ENCODE measurements around the gene SYNJ1.
"Not testable (repeated sequence)": the region's sequence is repeated elsewhere in the genome, so short reads cannot be mapped to it uniquely, and the experiment has no call there.

Gene SYNJ1

GRCh38 chr21:32757804-32758203, 30.0 kb upstream of the SYNJ1 start:
- Histone ChIP-seq H3K36me3 (peaks cover 97% of the 10 kb centered on the region), H3K27ac (no peak overlapping the region), H3K27me3 (no peaks in the 10 kb centered on the region), H3K4me1 (no peaks in the 10 kb centered on the region), H4K20me1 (peaks cover 91% of the 10 kb centered on the region), H3K9me3 (no peaks in the 10 kb centered on the region), H3K4me3 (no peak overlapping the region), H3K9ac (no peak overlapping the region), H3K4me2 (no peak overlapping the region)
- TF ChIP-seq Cebpa-rat (IDR thresholded peaks at IDR 0.05): no peak

- Histone ChIP-seq H3K4me2 (no peak overlapping the region), H3K4me1 (no peaks in the 10 kb centered on the region), H3K4me3 (no peak overlapping the region), H3K36me3 (peaks cover 97% of the 10 kb centered on the region), H3K27me3 (no peaks in the 10 kb centered on the region), H3K27ac (no peak overlapping the region), H3K9me3 (no peaks in the 10 kb centered on the region), H3K9ac (no peak overlapping the region), H4K20me1 (peaks cover 91% of the 10 kb centered on the region)
- TF ChIP-seq Cebpa-rat (IDR thresholded peaks at IDR 0.05): no peak
Measured at GRCh38 chr21:32756096-32756495, 28.3 kb upstream of the SYNJ1 start.

- Histone ChIP-seq H3K4me2 (no peak overlapping the region), H3K4me1 (no peaks in the 10 kb centered on the region), H3K4me3 (no peak overlapping the region), H3K36me3 (peaks cover 97% of the 10 kb centered on the region), H4K20me1 (peaks cover 81% of the 10 kb centered on the region), H3K27ac (no peak overlapping the region), H3K27me3 (no peaks in the 10 kb centered on the region), H3K9me3 (no peaks in the 10 kb centered on the region), H3K9ac (no peak overlapping the region)
- no peak for TF ChIP-seq Cebpa-rat (IDR thresholded peaks at IDR 0.05)
Measured at GRCh38 chr21:32753818-32754585, 26.2 kb upstream of the SYNJ1 start.

GRCh38 chr21:32750405-32750804, 22.6 kb upstream of the SYNJ1 start:
- no peaks in the 10 kb centered on the region for H3K27me3 ChIP-seq
- peaks cover 100% of the 10 kb centered on the region for H3K36me3 ChIP-seq
- TF ChIP-seq Cebpa-rat (IDR thresholded peaks at IDR 0.05): no peak
- H3K9ac ChIP-seq: no peak overlapping the region
- H3K9me3 ChIP-seq: no peaks in the 10 kb centered on the region
- no peak overlapping the region for H3K4me3 ChIP-seq
- peaks cover 79% of the 10 kb centered on the region for H4K20me1 ChIP-seq
- H3K4me2 ChIP-seq: no peak overlapping the region
- no peaks in the 10 kb centered on the region for H3K4me1 ChIP-seq
- H3K27ac ChIP-seq: no peak overlapping the region

- Histone ChIP-seq H3K27me3 (no peaks in the 10 kb centered on the region), H3K9me3 (no peaks in the 10 kb centered on the region), H3K27ac (no peak overlapping the region), H3K9ac (no peak overlapping the region), H3K4me1 (no peaks in the 10 kb centered on the region), H3K36me3 (peaks cover 100% of the 10 kb centered on the region), H4K20me1 (peaks cover 76% of the 10 kb centered on the region), H3K4me3 (no peak overlapping the region), H3K4me2 (no peak overlapping the region)
- no peak for TF ChIP-seq Cebpa-rat (IDR thresholded peaks at IDR 0.05)
Measured at GRCh38 chr21:32749662-32750061, 21.8 kb upstream of the SYNJ1 start.

GRCh38 chr21:32748529-32748928, 20.7 kb upstream of the SYNJ1 start:
- Histone ChIP-seq H3K4me2 (no peak overlapping the region), H3K4me1 (no peaks in the 10 kb centered on the region), H4K20me1 (peaks cover 66% of the 10 kb centered on the region), H3K27ac (no peak overlapping the region), H3K9ac (no peak overlapping the region), H3K9me3 (no peaks in the 10 kb centered on the region), H3K4me3 (no peak overlapping the region), H3K27me3 (no peaks in the 10 kb centered on the region), H3K36me3 (peaks cover 100% of the 10 kb centered on the region)
- no peak for TF ChIP-seq Cebpa-rat (IDR thresholded peaks at IDR 0.05)

- Histone ChIP-seq H3K36me3 (peaks cover 99% of the 10 kb centered on the region), H3K27ac (no peak overlapping the region)
- TF ChIP-seq Cebpa-rat (IDR thresholded peaks at IDR 0.05): no peak
Measured at GRCh38 chr21:32747396-32747795, 19.6 kb upstream of the SYNJ1 start.

GRCh38 chr21:32746711-32747110, 18.9 kb upstream of the SYNJ1 start:
- H3K27me3 ChIP-seq, H3K9me3 ChIP-seq, H3K4me2 ChIP-seq, H3K4me3 ChIP-seq, H3K27ac ChIP-seq, H3K4me1 ChIP-seq, H3K9ac ChIP-seq: not testable (repeated sequence)
- Histone ChIP-seq H3K36me3 (peaks cover 99% of the 10 kb centered on the region), H4K20me1 (peaks cover 57% of the 10 kb centered on the region)

More at GRCh38 chr21:32747396-32747795, 19.6 kb upstream of the SYNJ1 start:
- no peak overlapping the region for H3K9ac ChIP-seq
- peaks cover 57% of the 10 kb centered on the region for H4K20me1 ChIP-seq
- no peak overlapping the region for H3K4me2 ChIP-seq
- no peaks in the 10 kb centered on the region for H3K27me3 ChIP-seq
- H3K9me3 ChIP-seq: no peaks in the 10 kb centered on the region
- no peaks in the 10 kb centered on the region for H3K4me1 ChIP-seq
- no peak overlapping the region for H3K4me3 ChIP-seq

GRCh38 chr21:32742396-32742795, 14.6 kb upstream of the SYNJ1 start:
- no peak overlapping the region for H3K4me2 ChIP-seq
- H3K27ac ChIP-seq: no peak overlapping the region
- no peak for TF ChIP-seq Cebpa-rat (IDR thresholded peaks at IDR 0.05)
- H3K4me3 ChIP-seq: no peak overlapping the region
- H3K9me3 ChIP-seq: no peaks in the 10 kb centered on the region
- H4K20me1 ChIP-seq: peaks cover 59% of the 10 kb centered on the region
- H3K27me3 ChIP-seq: no peaks in the 10 kb centered on the region
- H3K4me1 ChIP-seq: no peaks in the 10 kb centered on the region
- no peak overlapping the region for H3K9ac ChIP-seq
- H3K36me3 ChIP-seq: peaks cover 99% of the 10 kb centered on the region

- no peak overlapping the region for H3K27ac ChIP-seq
- H3K27me3 ChIP-seq: no peaks in the 10 kb centered on the region
- H3K4me2 ChIP-seq: no peak overlapping the region
- H3K4me3 ChIP-seq: no peak overlapping the region
- peaks cover 54% of the 10 kb centered on the region for H4K20me1 ChIP-seq
- no peak for TF ChIP-seq Cebpa-rat (IDR thresholded peaks at IDR 0.05)
- H3K4me1 ChIP-seq: no peaks in the 10 kb centered on the region
- H3K9ac ChIP-seq: no peak overlapping the region
- H3K9me3 ChIP-seq: no peaks in the 10 kb centered on the region
- H3K36me3 ChIP-seq: peaks cover 98% of the 10 kb centered on the region
Measured at GRCh38 chr21:32741336-32741735, 13.5 kb upstream of the SYNJ1 start.

- no peaks in the 10 kb centered on the region for H3K27me3 ChIP-seq
- no peak for TF ChIP-seq Cebpa-rat (IDR thresholded peaks at IDR 0.05)
- H3K4me3 ChIP-seq: no peak overlapping the region
- H3K36me3 ChIP-seq: peaks cover 98% of the 10 kb centered on the region
- no peaks in the 10 kb centered on the region for H3K9me3 ChIP-seq
- no peaks in the 10 kb centered on the region for H3K4me1 ChIP-seq
- no peak overlapping the region for H3K9ac ChIP-seq
- no peak overlapping the region for H3K27ac ChIP-seq
- peaks cover 51% of the 10 kb centered on the region for H4K20me1 ChIP-seq
- no peak overlapping the region for H3K4me2 ChIP-seq
Measured at GRCh38 chr21:32739946-32740345, 12.1 kb upstream of the SYNJ1 start.

GRCh38 chr21:32736083-32736482, 8.3 kb upstream of the SYNJ1 start:
- H3K9ac ChIP-seq, H3K27me3 ChIP-seq, H3K4me1 ChIP-seq, H3K4me2 ChIP-seq, H3K4me3 ChIP-seq, H3K27ac ChIP-seq, H3K9me3 ChIP-seq: not testable (repeated sequence)
- Histone ChIP-seq H4K20me1 (peaks cover 64% of the 10 kb centered on the region), H3K36me3 (peaks cover 88% of the 10 kb centered on the region)
